PC-9 (cell line): Measurements from ENCODE around the gene PRXL2A.

ENCODE experiments used
- EZH2 ChIP-seq: fragments of 200-600 bp; sonication (generic); IDR thresholded peaks from 2 replicates; pipeline ENCODE4 v1.8.0; 2017; ENCODE audit warnings: antibody characterized with exemption, low read depth
- TF ChIP-seq, protein P1 (sequence below): fragments of 200-600 bp; sonication (generic); conservative IDR thresholded peaks from 2 replicates; pipeline ENCODE4 v1.6.1; 2017; ENCODE audit warnings: mixed run types, antibody characterized with exemption, mild to moderate bottlenecking, moderate library complexity

DNA sequence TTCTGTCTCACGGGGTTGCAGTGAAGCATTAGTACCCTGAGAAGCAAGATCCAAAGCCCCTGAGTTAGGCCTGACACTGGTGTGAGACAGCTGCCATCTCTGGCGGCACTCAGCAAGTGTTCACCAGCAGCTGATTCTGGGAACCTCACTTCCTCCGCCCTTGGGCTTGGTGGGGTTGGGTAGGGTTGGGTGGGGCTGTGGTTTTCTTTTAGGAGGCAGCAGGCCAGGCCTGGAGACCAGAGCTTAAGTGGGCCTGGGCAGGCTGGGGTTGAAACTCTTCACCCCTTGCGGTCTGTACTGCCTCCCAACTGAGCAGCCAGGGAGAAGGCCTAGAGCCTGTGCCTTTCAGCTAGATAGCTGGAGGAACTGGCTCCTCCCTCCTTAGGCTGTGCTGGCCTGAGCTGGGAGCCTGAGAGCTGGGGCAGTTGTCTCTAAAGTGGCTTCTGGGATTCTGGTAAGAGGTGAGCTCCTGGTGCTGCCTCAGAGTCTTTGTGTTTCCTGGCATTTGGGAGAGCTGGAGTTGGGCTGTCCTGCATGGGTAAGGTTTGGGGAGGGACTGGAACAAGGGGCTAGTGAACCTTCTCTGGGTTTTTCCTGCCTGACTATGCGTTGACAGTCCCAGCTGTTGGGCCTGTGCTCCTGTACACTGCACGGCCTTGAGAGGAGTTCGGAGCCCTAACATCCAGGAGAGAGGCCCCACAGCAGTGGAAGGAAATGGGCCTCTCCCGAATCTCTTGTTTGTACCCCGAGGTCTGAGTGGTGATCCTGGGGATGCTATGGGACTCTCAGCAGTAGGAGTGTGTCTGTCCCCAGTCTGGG is 50.9 kb downstream of the PRXL2A start:
- TF ChIP-seq, protein P1, sequence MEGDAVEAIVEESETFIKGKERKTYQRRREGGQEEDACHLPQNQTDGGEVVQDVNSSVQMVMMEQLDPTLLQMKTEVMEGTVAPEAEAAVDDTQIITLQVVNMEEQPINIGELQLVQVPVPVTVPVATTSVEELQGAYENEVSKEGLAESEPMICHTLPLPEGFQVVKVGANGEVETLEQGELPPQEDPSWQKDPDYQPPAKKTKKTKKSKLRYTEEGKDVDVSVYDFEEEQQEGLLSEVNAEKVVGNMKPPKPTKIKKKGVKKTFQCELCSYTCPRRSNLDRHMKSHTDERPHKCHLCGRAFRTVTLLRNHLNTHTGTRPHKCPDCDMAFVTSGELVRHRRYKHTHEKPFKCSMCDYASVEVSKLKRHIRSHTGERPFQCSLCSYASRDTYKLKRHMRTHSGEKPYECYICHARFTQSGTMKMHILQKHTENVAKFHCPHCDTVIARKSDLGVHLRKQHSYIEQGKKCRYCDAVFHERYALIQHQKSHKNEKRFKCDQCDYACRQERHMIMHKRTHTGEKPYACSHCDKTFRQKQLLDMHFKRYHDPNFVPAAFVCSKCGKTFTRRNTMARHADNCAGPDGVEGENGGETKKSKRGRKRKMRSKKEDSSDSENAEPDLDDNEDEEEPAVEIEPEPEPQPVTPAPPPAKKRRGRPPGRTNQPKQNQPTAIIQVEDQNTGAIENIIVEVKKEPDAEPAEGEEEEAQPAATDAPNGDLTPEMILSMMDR = no peak; the same call in 1 of the 2 replicates
- no peak for TF ChIP-seq EZH2
